Chondrocyte (in vitro differentiated cells): ENCODE results near the gene SOX18. TPM values are rescaled to one million over a fixed set of nuclear protein-coding genes. Genes with fewer than 3 reads are reported as not detected.
A peak's percentile ranks its signal among the peaks of the same experiment; 100 is the strongest.

ENCODE experiments used
- DNase-seq: peaks from one replicate; pipeline ENCODE4 v3.0.0; 2021; ENCODE audit warnings: mixed read lengths, low spot score
- H3K27ac Mint-ChIP-seq: one replicate; pipeline ENCODE4 v1.8.0; 2021; ENCODE audit warnings: mild to moderate bottlenecking, moderate library complexity, mixed read lengths; ENCODE audit not compliant: unreplicated experiment
- H3K27me3 Mint-ChIP-seq: 2 replicates; pipeline ENCODE4 v1.8.0; 2021; ENCODE audit warnings: low read depth, mixed read lengths
- H3K36me3 Mint-ChIP-seq: 2 replicates; pipeline ENCODE4 v1.8.0; 2021; ENCODE audit warnings: low read depth, mixed read lengths
- H3K4me1 Mint-ChIP-seq: 2 replicates; pipeline ENCODE4 v1.8.0; 2021; ENCODE audit warnings: low read depth, mild to moderate bottlenecking, mixed read lengths
- H3K4me3 Mint-ChIP-seq: one replicate; pipeline ENCODE4 v1.8.0; 2021; ENCODE audit warnings: mild to moderate bottlenecking, moderate library complexity, mixed read lengths; ENCODE audit not compliant: unreplicated experiment
- H3K9me3 Mint-ChIP-seq: 2 replicates; pipeline ENCODE4 v1.8.0; 2021; ENCODE audit warnings: low read depth, mixed read lengths
- CTCF ChIP-seq: fragments of 200-600 bp; sonication (generic); IDR thresholded peaks from 2 replicates; pipeline ENCODE4 v1.5.0; 2021; ENCODE audit warnings: antibody characterized with exemption, mild to moderate bottlenecking, moderate library complexity
- total RNA-seq: library from RNA; stranded (reverse); gene quantifications from 3 replicates; pipeline ENCODE4 v1.2.1, GENCODE V29; 2021

SOX18 gene
- total RNA-seq, 1 donor from 2014 or later, result 2.3 TPM

DNA sequence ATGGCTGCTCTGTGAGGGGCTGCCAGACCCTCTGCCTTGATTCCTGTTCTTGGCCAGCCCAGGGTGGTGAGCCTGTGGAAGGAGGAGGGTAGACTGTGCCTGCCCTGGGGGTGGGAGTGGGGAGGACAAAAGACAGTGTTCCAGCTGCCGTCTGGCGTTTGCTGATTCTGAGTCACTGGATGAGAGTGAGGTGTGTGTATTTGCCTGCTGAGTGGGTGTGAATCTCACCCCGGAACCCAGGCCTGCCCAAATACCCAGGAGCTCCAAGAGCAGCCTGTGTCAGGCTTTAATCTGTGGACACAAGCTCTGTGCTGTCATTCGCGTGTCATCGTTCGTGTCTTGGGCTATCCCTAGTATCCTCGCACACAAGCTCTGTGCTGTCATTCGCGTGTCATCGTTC is 37.4 kb upstream of the SOX18 start:
- no peaks in the 10 kb centered on the region for H3K36me3 Mint-ChIP-seq
- H3K4me3 Mint-ChIP-seq, result no peak overlapping the region
- no peak for TF ChIP-seq CTCF
- peaks cover 29% of the 10 kb centered on the region for H3K27me3 Mint-ChIP-seq
- no peak overlapping the region for H3K27ac Mint-ChIP-seq
- H3K9me3 Mint-ChIP-seq, result no peaks in the 10 kb centered on the region
- peaks cover 13% of the 10 kb centered on the region for H3K4me1 Mint-ChIP-seq
- DNase-seq, result no peak

DNA sequence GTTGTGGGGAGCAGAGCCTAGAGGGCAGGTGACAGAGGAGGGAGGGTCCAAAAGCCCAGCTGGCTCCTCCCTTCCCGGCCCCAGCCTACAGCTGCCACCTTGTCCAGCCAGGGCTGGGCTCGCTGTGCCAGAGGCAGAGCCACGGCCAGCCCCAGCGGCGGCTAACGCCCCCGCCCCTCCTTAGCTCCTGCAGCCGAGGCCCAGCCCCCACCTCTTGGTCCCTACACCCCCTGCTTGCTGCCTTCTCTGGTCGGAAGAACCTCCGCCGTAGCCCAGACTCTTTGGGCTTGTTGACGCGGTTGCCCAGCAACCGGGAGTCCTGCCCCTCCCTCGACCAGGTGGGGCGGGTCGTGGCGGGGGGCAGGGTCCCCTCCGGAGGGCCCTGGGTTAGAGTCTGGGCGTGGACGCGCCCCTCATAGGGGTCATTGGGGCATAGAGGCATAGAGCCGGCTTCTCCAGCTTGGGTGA is 35.3 kb upstream of the SOX18 start:
- TF ChIP-seq CTCF, result no peak
- Mint-ChIP-seq H3K9me3 (no peaks in the 10 kb centered on the region), H3K4me1 (peaks cover 23% of the 10 kb centered on the region), H3K27me3 (peaks cover 24% of the 10 kb centered on the region), H3K27ac (no peak overlapping the region), H3K4me3 (peak overlapping the region; percentile 78), H3K36me3 (no peaks in the 10 kb centered on the region)
- no peak for DNase-seq

- peaks cover 25% of the 10 kb centered on the region for H3K4me1 Mint-ChIP-seq
- peak within 1 kb of the TSS; percentile 78 for H3K4me3 Mint-ChIP-seq
- TF ChIP-seq CTCF, result peak; percentile 38
- no peak within 1 kb of the TSS for H3K27ac Mint-ChIP-seq
- no peak for DNase-seq
- H3K36me3 Mint-ChIP-seq, result no peaks in the 10 kb centered on the region
- no peaks in the 10 kb centered on the region for H3K9me3 Mint-ChIP-seq
- H3K27me3 Mint-ChIP-seq, result peaks cover 19% of the 10 kb centered on the region
Measured at GRCh38 chr20:64083804-64084684, 34.6 kb upstream of the SOX18 start, which contains the start of gene LKAAEAR1. Gene LKAAEAR1, minus strand, starts transcription at chr20:64084398. Its CDS starts 179 bp downstream, at chr20:64084219.

GRCh38 chr20:64083378-64083803 is 34.0 kb upstream of the SOX18 start:
- peaks cover 31% of the 10 kb centered on the region for H3K4me1 Mint-ChIP-seq
- no peak for DNase-seq
- peak; percentile 86 for TF ChIP-seq CTCF
- H3K27me3 Mint-ChIP-seq, result peaks cover 13% of the 10 kb centered on the region
- no peaks in the 10 kb centered on the region for H3K9me3 Mint-ChIP-seq
- no peak overlapping the region for H3K27ac Mint-ChIP-seq
- H3K36me3 Mint-ChIP-seq, result no peaks in the 10 kb centered on the region
- H3K4me3 Mint-ChIP-seq, result peak overlapping the region; percentile 64

GRCh38 chr20:64082820-64083377 is 33.5 kb upstream of the SOX18 start:
- Mint-ChIP-seq H3K4me1 (peaks cover 32% of the 10 kb centered on the region), H3K36me3 (no peaks in the 10 kb centered on the region), H3K27me3 (peaks cover 8% of the 10 kb centered on the region), H3K27ac (no peak overlapping the region), H3K9me3 (no peaks in the 10 kb centered on the region), H3K4me3 (peak overlapping the region; percentile 64)
- DNase-seq, result no peak
- TF ChIP-seq CTCF, result no peak
